ENCODE results near the gene BICDL1.

DNA sequence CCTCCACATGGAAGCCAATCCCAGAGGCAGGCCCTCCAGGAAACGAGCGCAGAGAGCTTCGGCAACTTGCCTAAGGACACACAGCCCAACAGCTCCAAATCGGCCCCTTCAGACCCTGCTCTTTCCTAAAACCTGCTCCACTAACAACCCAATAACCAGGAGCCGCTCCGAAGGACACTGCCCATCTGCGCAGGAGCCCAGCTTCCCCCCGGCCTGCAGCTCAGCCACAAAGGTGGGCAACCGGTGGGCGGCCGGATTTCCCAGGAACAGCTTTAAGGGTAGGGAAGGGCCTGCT is 114.0 kb downstream of the BICDL1 start:
- TF ChIP-seq, protein P1, sequence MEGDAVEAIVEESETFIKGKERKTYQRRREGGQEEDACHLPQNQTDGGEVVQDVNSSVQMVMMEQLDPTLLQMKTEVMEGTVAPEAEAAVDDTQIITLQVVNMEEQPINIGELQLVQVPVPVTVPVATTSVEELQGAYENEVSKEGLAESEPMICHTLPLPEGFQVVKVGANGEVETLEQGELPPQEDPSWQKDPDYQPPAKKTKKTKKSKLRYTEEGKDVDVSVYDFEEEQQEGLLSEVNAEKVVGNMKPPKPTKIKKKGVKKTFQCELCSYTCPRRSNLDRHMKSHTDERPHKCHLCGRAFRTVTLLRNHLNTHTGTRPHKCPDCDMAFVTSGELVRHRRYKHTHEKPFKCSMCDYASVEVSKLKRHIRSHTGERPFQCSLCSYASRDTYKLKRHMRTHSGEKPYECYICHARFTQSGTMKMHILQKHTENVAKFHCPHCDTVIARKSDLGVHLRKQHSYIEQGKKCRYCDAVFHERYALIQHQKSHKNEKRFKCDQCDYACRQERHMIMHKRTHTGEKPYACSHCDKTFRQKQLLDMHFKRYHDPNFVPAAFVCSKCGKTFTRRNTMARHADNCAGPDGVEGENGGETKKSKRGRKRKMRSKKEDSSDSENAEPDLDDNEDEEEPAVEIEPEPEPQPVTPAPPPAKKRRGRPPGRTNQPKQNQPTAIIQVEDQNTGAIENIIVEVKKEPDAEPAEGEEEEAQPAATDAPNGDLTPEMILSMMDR (conservative IDR thresholded peaks at IDR 0.05; ENCODE audit: low read depth, low read length), result no peak
- TF ChIP-seq EZH2 (IDR thresholded peaks at IDR 0.05; ENCODE audit: borderline replicate concordance, low read depth, low read length, poor library complexity, severe bottlenecking), result no peak

Data from A673 (cell line).